Smooth muscle cell of the brain vasculature (primary cell): Measurements from ENCODE around the gene DNAI4.
"Not testable (repeated sequence)": the region's sequence is repeated elsewhere in the genome, so short reads cannot be mapped to it uniquely, and the experiment has no call there.

Source experiments
- DNase-seq: peaks from one replicate; pipeline ENCODE4 v3.0.0-alpha.2; 2012; ENCODE audit warnings: low read depth, low spot score

Gene DNAI4

GRCh38 chr1:66924756-66925557 lies at the start of gene DNAI4, which contains the start of gene MIER1:
Gene DNAI4, minus strand, starts transcription at chr1:66924856. Its CDS starts 25 bp downstream, at chr1:66924831.
Gene MIER1, plus strand, starts transcription at chr1:66924990. Its CDS starts 39 bp downstream, at chr1:66925029.
- DNase-seq: peak; percentile 95

- no peak for DNase-seq
These were observed 43.9 kb upstream of the DNAI4 start for GRCh38 chr1:66968574-66968973.

- not testable (repeated sequence) for DNase-seq
These were observed 41.7 kb upstream of the DNAI4 start for GRCh38 chr1:66966188-66966873.

GRCh38 chr1:66957938-66958337 lies 33.3 kb upstream of the DNAI4 start:
- DNase-seq: no peak

GRCh38 chr1:66954208-66954607 lies 29.6 kb upstream of the DNAI4 start:
- no peak for DNase-seq

- no peak for DNase-seq
These were observed 26.9 kb upstream of the DNAI4 start for GRCh38 chr1:66951513-66951912.

GRCh38 chr1:66947267-66947666 lies 22.6 kb upstream of the DNAI4 start:
- DNase-seq: no peak

GRCh38 chr1:66945316-66945715 lies 20.7 kb upstream of the DNAI4 start:
- DNase-seq: no peak

- no peak for DNase-seq
These were observed 19.9 kb upstream of the DNAI4 start for GRCh38 chr1:66944330-66945274.

GRCh38 chr1:66943361-66943969 lies 18.8 kb upstream of the DNAI4 start:
- DNase-seq: no peak

- DNase-seq: no peak
These were observed 16.3 kb upstream of the DNAI4 start for GRCh38 chr1:66940981-66941380.

- DNase-seq: no peak
These were observed 14.0 kb upstream of the DNAI4 start for GRCh38 chr1:66938613-66939012.

GRCh38 chr1:66937529-66938234 lies 13.0 kb upstream of the DNAI4 start:
- DNase-seq: no peak

- DNase-seq: no peak
These were observed 9.4 kb upstream of the DNAI4 start for GRCh38 chr1:66933887-66934700.

GRCh38 chr1:66932291-66932690 lies 7.6 kb upstream of the DNAI4 start:
- no peak for DNase-seq

GRCh38 chr1:66931590-66931989 lies 6.9 kb upstream of the DNAI4 start:
- no peak for DNase-seq

- no peak for DNase-seq
These were observed 6.1 kb upstream of the DNAI4 start for GRCh38 chr1:66930823-66931174.

- DNase-seq: peak; percentile 82
These were observed 5.6 kb upstream of the DNAI4 start for GRCh38 chr1:66929999-66930822.

GRCh38 chr1:66929691-66929998 lies 5.0 kb upstream of the DNAI4 start:
- DNase-seq: no peak
